DOHH2 (cell line): ENCODE measurements around the gene IGF2.

Experiments
- H3F3A ChIP-seq: fragments of 200-600 bp; sonication (generic), shearing (Covaris generic); 2 replicates; pipeline ENCODE4 v1.6.0; 2016; ENCODE audit warnings: antibody characterized with exemption, mild to moderate bottlenecking; ENCODE audit not compliant: control insufficient read depth, insufficient read depth
- H3K27ac ChIP-seq: fragments of 200-600 bp; sonication (generic); 2 replicates; pipeline ENCODE4 v1.5.1; 2014; ENCODE audit warnings: low read depth, mild to moderate bottlenecking, low read length, moderate library complexity
- H3K27me3 ChIP-seq: fragments of 200-600 bp; sonication (generic); 2 replicates; pipeline ENCODE4 v1.6.1; 2014; ENCODE audit warnings: mild to moderate bottlenecking, low read length, mixed read lengths; ENCODE audit not compliant: control insufficient read depth
- H3K36me3 ChIP-seq: fragments of 200-600 bp; sonication (generic); 2 replicates; pipeline ENCODE4 v1.6.1; 2014; ENCODE audit warnings: mild to moderate bottlenecking, low read length, moderate library complexity, mixed read lengths; ENCODE audit not compliant: control insufficient read depth
- H3K4me1 ChIP-seq: fragments of 200-600 bp; sonication (generic); 2 replicates; pipeline ENCODE4 v1.6.1; 2014; ENCODE audit warnings: mild to moderate bottlenecking, low read length, mixed read lengths; ENCODE audit not compliant: control insufficient read depth
- H3K4me2 ChIP-seq: fragments of 200-600 bp; sonication (generic); 2 replicates; pipeline ENCODE4 v1.6.0; 2014; ENCODE audit warnings: mild to moderate bottlenecking, low read length, moderate library complexity
- H3K4me3 ChIP-seq: fragments of 200-600 bp; sonication (generic); 2 replicates; pipeline ENCODE4 v1.5.1; 2014; ENCODE audit warnings: mild to moderate bottlenecking, low read length, mixed read lengths
- H3K79me2 ChIP-seq: fragments of 200-600 bp; sonication (generic); 2 replicates; pipeline ENCODE4 v1.6.1; 2014; ENCODE audit warnings: mild to moderate bottlenecking, low read length, mixed read lengths; ENCODE audit not compliant: control insufficient read depth
- H3K9me2 ChIP-seq: fragments of 200-600 bp; sonication (generic); replicated peaks from 2 replicates; pipeline ENCODE4 v1.6.1; 2014; ENCODE audit warnings: mild to moderate bottlenecking, low read length, mixed read lengths; ENCODE audit not compliant: control insufficient read depth
- H3K9me3 ChIP-seq: fragments of 200-600 bp; sonication (generic); 2 replicates; pipeline ENCODE4 v1.6.1; 2014; ENCODE audit warnings: antibody characterized with exemption, low read length, mixed read lengths; ENCODE audit not compliant: control insufficient read depth, insufficient read depth
- H4K20me1 ChIP-seq: fragments of 200-600 bp; sonication (generic); 2 replicates; pipeline ENCODE4 v1.6.0; 2014; ENCODE audit warnings: low read depth, mild to moderate bottlenecking, antibody characterized with exemption, low read length, moderate library complexity; ENCODE audit not compliant: control insufficient read depth, insufficient read depth
- CTCF ChIP-seq: fragments of 200-600 bp; sonication (generic); IDR thresholded peaks from one replicate; pipeline ENCODE4 v1.5.1; 2014; ENCODE audit warnings: antibody characterized with exemption, mild to moderate bottlenecking, low read depth, low read length; ENCODE audit not compliant: poor library complexity, severe bottlenecking
- EZH2phosphoT487 ChIP-seq: fragments of 200-600 bp; sonication (generic); IDR thresholded peaks from 2 replicates; pipeline ENCODE4 v1.6.1; 2017; ENCODE audit warnings: borderline replicate concordance, mild to moderate bottlenecking, antibody characterized with exemption, low read length, moderate library complexity, mixed read lengths

Gene IGF2

GRCh38 chr11:2142762-2143202 lies 3.6 kb upstream of the IGF2 start:
- Histone ChIP-seq H3F3A (no peaks in the 10 kb centered on the region), H3K4me3 (no peak overlapping the region), H3K79me2 (no peaks in the 10 kb centered on the region), H3K4me1 (no peaks in the 10 kb centered on the region), H3K27ac (no peak overlapping the region), H4K20me1 (no peaks in the 10 kb centered on the region), H3K9me2 (no peaks in the 10 kb centered on the region), H3K9me3 (no peaks in the 10 kb centered on the region), H3K4me2 (no peak overlapping the region), H3K27me3 (peaks cover 32% of the 10 kb centered on the region), H3K36me3 (no peaks in the 10 kb centered on the region)
- TF ChIP-seq EZH2phosphoT487, result no peak
- TF ChIP-seq CTCF, result no peak

DNA sequence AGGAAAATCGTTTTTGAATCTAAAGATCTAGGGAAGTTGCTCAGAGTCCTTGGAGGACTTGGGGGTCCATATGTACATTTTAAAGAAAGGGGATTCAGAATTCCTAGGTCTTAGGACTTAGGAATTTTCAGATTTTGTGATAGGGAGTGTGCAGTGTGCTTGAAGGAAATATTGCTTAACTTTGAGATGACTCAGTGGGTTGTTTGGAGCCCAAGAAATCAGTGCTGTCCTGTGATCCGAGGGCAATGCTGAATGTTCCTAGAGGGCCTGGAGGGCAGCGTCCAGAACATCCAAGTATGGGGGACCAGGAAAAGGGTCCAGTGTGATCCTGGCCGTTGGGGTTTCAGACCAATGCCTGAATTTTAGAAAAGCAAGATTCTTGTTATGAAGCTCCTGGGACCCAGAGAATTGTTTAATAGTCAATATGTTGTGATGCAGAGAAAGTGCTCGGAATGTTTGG lies 3.1 kb upstream of the IGF2 start:
- Histone ChIP-seq H3F3A (no peaks in the 10 kb centered on the region), H3K9me3 (no peaks in the 10 kb centered on the region), H3K4me1 (no peaks in the 10 kb centered on the region), H3K27ac (no peak overlapping the region), H3K36me3 (no peaks in the 10 kb centered on the region), H3K4me3 (no peak overlapping the region), H3K4me2 (no peak overlapping the region), H3K27me3 (peaks cover 32% of the 10 kb centered on the region), H3K79me2 (no peaks in the 10 kb centered on the region), H3K9me2 (no peaks in the 10 kb centered on the region), H4K20me1 (no peaks in the 10 kb centered on the region)
- no peak for TF ChIP-seq CTCF

GRCh38 chr11:2140411-2141400 lies 1.5 kb upstream of the IGF2 start:
- Histone ChIP-seq H4K20me1 (no peaks in the 10 kb centered on the region), H3K4me1 (no peaks in the 10 kb centered on the region), H3K4me2 (no peak overlapping the region), H3K4me3 (no peak overlapping the region), H3K9me2 (no peaks in the 10 kb centered on the region), H3K27me3 (peaks cover 29% of the 10 kb centered on the region), H3F3A (no peaks in the 10 kb centered on the region), H3K9me3 (no peaks in the 10 kb centered on the region), H3K36me3 (no peaks in the 10 kb centered on the region), H3K79me2 (no peaks in the 10 kb centered on the region), H3K27ac (no peak overlapping the region)
- TF ChIP-seq CTCF (no peak), EZH2phosphoT487 (no peak)
